HUES64 (cell line): Measurements from ENCODE around the gene IDH3A.

Source experiments
- H3K27ac ChIP-seq: 2 replicates; pipeline ENCODE4 v1.7.0; 2013; ENCODE audit warnings: low read depth, low read length, inconsistent platforms
- H3K27me3 ChIP-seq: 2 replicates; pipeline ENCODE4 v1.6.1; 2013; ENCODE audit warnings: mild to moderate bottlenecking, low read length; ENCODE audit not compliant: insufficient read depth
- H3K36me3 ChIP-seq: 2 replicates; pipeline ENCODE4 v1.6.1; 2013; ENCODE audit warnings: mild to moderate bottlenecking, low read length; ENCODE audit not compliant: insufficient read depth
- H3K4me1 ChIP-seq: 2 replicates; pipeline ENCODE4 v1.6.1; 2013; ENCODE audit warnings: mild to moderate bottlenecking, low read length, moderate library complexity; ENCODE audit not compliant: insufficient read depth
- H3K4me3 ChIP-seq: 2 replicates; pipeline ENCODE4 v1.5.1; 2013; ENCODE audit warnings: mild to moderate bottlenecking, low read length, moderate library complexity
- H3K9ac ChIP-seq: 2 replicates; pipeline ENCODE4 v1.6.1; 2013; ENCODE audit warnings: mild to moderate bottlenecking, low read depth, low read length
- H3K9me3 ChIP-seq: 2 replicates; pipeline ENCODE4 v1.6.1; 2013; ENCODE audit warnings: low read depth, low read length; ENCODE audit not compliant: insufficient read depth
- WGBS: fragments of 150-250, 120-280 bp; methylation state at CpG from one replicate; pipeline ENCODE4 v1.1.7; 2013; ENCODE audit warnings: missing lambda C conversion rate; 5-methylcytosine and 5-hydroxymethylcytosine counted together

Gene IDH3A

GRCh38 chr15:78108300-78109084 lies 40.7 kb upstream of the IDH3A start:
- Histone ChIP-seq H3K9me3 (no peaks in the 10 kb centered on the region), H3K27ac (no peak overlapping the region), H3K27me3 (no peaks in the 10 kb centered on the region), H3K9ac (no peak overlapping the region), H3K4me3 (no peak overlapping the region), H3K4me1 (no peaks in the 10 kb centered on the region), H3K36me3 (peaks cover 4% of the 10 kb centered on the region; the same call in 1 of the 2 replicates)
- WGBS: 63% methylated on average over 11 of the region's 11 CpGs

GRCh38 chr15:78109156-78109555 lies 40.0 kb upstream of the IDH3A start:
- Histone ChIP-seq H3K27me3 (no peaks in the 10 kb centered on the region), H3K9me3 (no peaks in the 10 kb centered on the region), H3K36me3 (peaks cover 4% of the 10 kb centered on the region; the same call in 1 of the 2 replicates), H3K9ac (no peak overlapping the region), H3K4me1 (no peaks in the 10 kb centered on the region), H3K4me3 (no peak overlapping the region), H3K27ac (no peak overlapping the region)
- WGBS: 91% methylated on average over 12 of the region's 12 CpGs

GRCh38 chr15:78110096-78110495 lies 39.1 kb upstream of the IDH3A start:
- Histone ChIP-seq H3K9me3 (no peaks in the 10 kb centered on the region), H3K27me3 (no peaks in the 10 kb centered on the region), H3K4me1 (no peaks in the 10 kb centered on the region), H3K36me3 (peaks cover 4% of the 10 kb centered on the region; the same call in 1 of the 2 replicates), H3K9ac (no peak overlapping the region), H3K4me3 (no peak overlapping the region), H3K27ac (no peak overlapping the region)
- 95% methylated on average over 6 of the region's 6 CpGs for WGBS

- Histone ChIP-seq H3K27ac (no peak overlapping the region), H3K27me3 (no peaks in the 10 kb centered on the region), H3K9ac (no peak overlapping the region), H3K4me1 (no peaks in the 10 kb centered on the region), H3K36me3 (peaks cover 4% of the 10 kb centered on the region; the same call in 1 of the 2 replicates), H3K4me3 (no peak overlapping the region), H3K9me3 (no peaks in the 10 kb centered on the region)
- 93% methylated on average over 10 of the region's 10 CpGs for WGBS
These were observed 38.2 kb upstream of the IDH3A start for GRCh38 chr15:78110916-78111475.

GRCh38 chr15:78111788-78112187 lies 37.4 kb upstream of the IDH3A start:
- no peaks in the 10 kb centered on the region for H3K4me1 ChIP-seq
- no peak overlapping the region for H3K4me3 ChIP-seq
- no peaks in the 10 kb centered on the region for H3K9me3 ChIP-seq
- peaks cover 4% of the 10 kb centered on the region; the same call in 1 of the 2 replicates for H3K36me3 ChIP-seq
- no peaks in the 10 kb centered on the region for H3K27me3 ChIP-seq
- H3K9ac ChIP-seq: no peak overlapping the region
- 90% methylated on average over 3 of the region's 3 CpGs for WGBS
- no peak overlapping the region for H3K27ac ChIP-seq

- 90% methylated on average over 3 of the region's 3 CpGs for WGBS
- Histone ChIP-seq H3K36me3 (0 out of 2 replicates have a peak, but pooled peaks cover under 1% of the 10 kb centered on the region), H3K9ac (no peak overlapping the region), H3K27me3 (no peaks in the 10 kb centered on the region), H3K27ac (no peak overlapping the region), H3K9me3 (no peaks in the 10 kb centered on the region), H3K4me1 (no peaks in the 10 kb centered on the region), H3K4me3 (no peak overlapping the region)
These were observed 36.6 kb upstream of the IDH3A start for GRCh38 chr15:78112551-78112950.

- WGBS: 52% methylated on average over 5 of the region's 5 CpGs
These were observed 28.6 kb upstream of the IDH3A start for GRCh38 chr15:78120523-78120922.

GRCh38 chr15:78125267-78125666 lies 23.9 kb upstream of the IDH3A start:
- H3K4me3 ChIP-seq: no peak overlapping the region
- H3K4me1 ChIP-seq: peaks cover 17% of the 10 kb centered on the region
- 89% methylated on average over 3 of the region's 3 CpGs for WGBS
- no peaks in the 10 kb centered on the region for H3K36me3 ChIP-seq
- H3K27me3 ChIP-seq: no peaks in the 10 kb centered on the region
- no peak overlapping the region for H3K9ac ChIP-seq
- H3K27ac ChIP-seq: no peak overlapping the region
- no peaks in the 10 kb centered on the region for H3K9me3 ChIP-seq

More at GRCh38 chr15:78120523-78120922, 28.6 kb upstream of the IDH3A start:
- Histone ChIP-seq H3K27me3 (no peaks in the 10 kb centered on the region), H3K4me1 (peaks cover 9% of the 10 kb centered on the region), H3K36me3 (no peaks in the 10 kb centered on the region), H3K27ac (no peak overlapping the region), H3K9ac (0 out of 2 replicates have a peak overlapping the region, but pooled peaks have one; percentile 16), H3K4me3 (no peak overlapping the region), H3K9me3 (no peaks in the 10 kb centered on the region)

- WGBS: 96% methylated on average over 2 of the region's 2 CpGs
- H3K27ac ChIP-seq: no peak overlapping the region
These were observed 21.3 kb upstream of the IDH3A start for GRCh38 chr15:78127882-78128281.

GRCh38 chr15:78129077-78129750 lies 19.9 kb upstream of the IDH3A start:
- no peaks in the 10 kb centered on the region for H3K36me3 ChIP-seq
- peaks cover 14% of the 10 kb centered on the region for H3K4me1 ChIP-seq
- H3K9me3 ChIP-seq: no peaks in the 10 kb centered on the region
- H3K9ac ChIP-seq: no peak overlapping the region
- no peaks in the 10 kb centered on the region for H3K27me3 ChIP-seq
- H3K4me3 ChIP-seq: no peak overlapping the region
- WGBS: 89% methylated on average over 8 of the region's 8 CpGs
- H3K27ac ChIP-seq: no peak overlapping the region

More at GRCh38 chr15:78127882-78128281, 21.3 kb upstream of the IDH3A start:
- no peaks in the 10 kb centered on the region for H3K36me3 ChIP-seq
- no peak overlapping the region for H3K4me3 ChIP-seq
- H3K9me3 ChIP-seq: no peaks in the 10 kb centered on the region
- no peak overlapping the region for H3K9ac ChIP-seq
- no peaks in the 10 kb centered on the region for H3K27me3 ChIP-seq
- H3K4me1 ChIP-seq: peaks cover 14% of the 10 kb centered on the region

- Histone ChIP-seq H3K9me3 (no peaks in the 10 kb centered on the region), H3K4me1 (peaks cover 14% of the 10 kb centered on the region), H3K27ac (no peak overlapping the region), H3K36me3 (no peaks in the 10 kb centered on the region), H3K4me3 (no peak overlapping the region), H3K27me3 (no peaks in the 10 kb centered on the region), H3K9ac (no peak overlapping the region)
- WGBS: 93% methylated on average over 5 of the region's 5 CpGs
These were observed 19.3 kb upstream of the IDH3A start for GRCh38 chr15:78129751-78130287.
